Ovary (tissue), 9 donors: ENCODE measurements around the gene LRCH2. TPM values are rescaled to one million over a fixed set of nuclear protein-coding genes. Genes with fewer than 3 reads are reported as not detected.
A peak's percentile ranks its signal among the peaks of the same experiment; 100 is the strongest.
"Not testable (repeated sequence)": the region's sequence is repeated elsewhere in the genome, so short reads cannot be mapped to it uniquely, and the experiment has no call there.

Experiments used
- DNase-seq, 5 donors: peaks; one replicate each; pipeline ENCODE4 v3.0.0-alpha.2; 2019 to 2020
- H3K27ac ChIP-seq, 2 donors: fragments of 200-600 bp; one replicate each; pipeline versions ENCODE4 v1.5.1 to v1.8.0; 2019 to 2022
- H3K27me3 ChIP-seq: fragments of 200-600 bp; one replicate; pipeline ENCODE4 v1.8.0; 2022
- H3K36me3 ChIP-seq: fragments of 200-600 bp; sonication (generic); one replicate; pipeline ENCODE4 v1.5.1; 2019
- H3K4me1 ChIP-seq: one replicate; pipeline ENCODE4 v1.8.1; 2013; ENCODE audit warnings: mild to moderate bottlenecking, moderate library complexity; ENCODE audit not compliant: insufficient read depth
- H3K4me3 ChIP-seq: fragments of 200-600 bp; sonication (generic); one replicate; pipeline ENCODE4 v1.5.1; 2017
- H3K9me3 ChIP-seq, 2 donors: fragments of 200-600 bp in 1 of 2; sonication (generic) in 1 of 2; one replicate each; pipeline versions ENCODE4 v1.5.1 to v1.8.1; 2013 to 2019; ENCODE audit warnings: mild to moderate bottlenecking in 1 of 2, moderate library complexity in 1 of 2
- EP300 ChIP-seq: sonication (generic); formaldehyde crosslinking; IDR thresholded peaks from one replicate; pipeline ENCODE4 v1.6.1; 2017; ENCODE audit warnings: antibody characterized with exemption
- POLR2A ChIP-seq: fragments of 450-650 bp; IDR thresholded peaks from one replicate; pipeline ENCODE4 v1.6.1; 2017; ENCODE audit warnings: antibody characterized with exemption, mild to moderate bottlenecking, moderate library complexity
- WGBS, 3 donors: extraction: QIAGEN DNeasy Blood & Tissue Kit in 1 of 3; methylation state at CpG; one replicate each; pipeline versions ENCODE4 v1.1.5 to v1.1.7; 2013 to 2017; 5-methylcytosine and 5-hydroxymethylcytosine counted together
- intact Hi-C, 4 donors: fragments of 100-400 bp; cut with DNase I; formaldehyde crosslinking; loops; one replicate each; pipeline versions ENCODE4 v1.11.0 to v1.15.1; 2022 to 2023
- polyA plus RNA-seq, 2 donors: library from polyadenylated mRNA; stranded (reverse); fragments of 200-250 nt in 1 of 2; fragments of 350-450 nt in 1 of 2; fragmentation: Illumina TruSeq in 1 of 2; extraction: RNeasy Lipid Tissue Mini Kit (QIAGEN cat#74804) in 1 of 2; gene quantifications; one replicate each; pipeline ENCODE4 v1.2.3, GENCODE V29; 2013 to 2014
- total RNA-seq, 7 donors: library from RNA; depleted of rRNA in 2 of 7; stranded (reverse); fragments of >200 nt in 2 of 7; fragmentation: NEBNext Ultra II Directional in 3 of 7; extraction: Animal tissue kit (Norgen Biotek cat#: 25700) in 3 of 7; gene quantifications; one replicate each; pipeline versions ENCODE4 v1.1.0 to v1.2.4, GENCODE V29; 2016 to 2023
- TF ChIP-seq, protein P1 (sequence below), 3 donors: fragments of 450-650 bp in 2 of 3; fragments of 200-600 bp in 1 of 3; IDR thresholded peaks; one replicate each; pipeline versions ENCODE4 v1.5.1 to v1.8.0; 2016 to 2022; ENCODE audit warnings: antibody characterized with exemption in 3 of 3, mild to moderate bottlenecking in 1 of 3
- donor health status: DM: no; HTN: no; CAD: no; lungs with moderate emphysema.
- donor health status: DM: no; HTN: no; CAD: no.
- donor health status: Bipolar disorder and iron deficiency.
- donor health status: DM: yes; HTN: yes; CAD: no.
- donor health status: DM: no; HTN: no; CAD: no.
- donor health status: DM: yes; HTN: yes; CAD: no.

Gene LRCH2
- total and polyA plus RNA-seq, 9 donors = 5.2 to 13.3 (median 8.8) TPM

DNA sequence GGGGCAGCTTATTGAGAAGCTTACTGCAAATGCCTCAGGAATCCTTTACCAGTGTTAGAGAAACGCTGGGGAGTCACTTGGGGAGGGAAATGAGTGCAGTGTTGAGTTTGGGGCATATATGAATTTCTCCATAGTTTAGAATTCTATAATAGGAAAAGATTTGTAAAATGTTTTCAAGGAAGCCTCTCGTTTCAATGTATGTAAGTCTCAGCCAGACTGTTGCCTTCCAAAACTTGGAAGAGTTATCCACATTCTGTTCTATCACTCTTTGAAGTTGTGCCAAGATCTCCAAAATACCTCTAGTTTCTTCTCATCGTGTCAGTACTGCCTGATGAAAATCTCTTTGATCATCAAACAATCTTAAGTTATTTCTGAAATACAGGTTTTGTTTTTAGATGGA lies 565 bp upstream of the LRCH2 start:
- Histone ChIP-seq H3K36me3 (no peaks in the 10 kb centered on the region), H3K9me3 (no peaks in the 10 kb centered on the region), H3K4me3 (peak overlapping the region; percentile 49), H3K27me3 (no peaks in the 10 kb centered on the region), H3K4me1 (no peaks in the 10 kb centered on the region), H3K27ac (no peak overlapping the region)
- intact Hi-C loops = no loop called here
- WGBS, 3 donors = 15 to 17% (median 17%) methylated on average over 3 of the region's 3 CpGs
- TF ChIP-seq POLR2A (no peak), EP300 (no peak)
- TF ChIP-seq, protein P1, sequence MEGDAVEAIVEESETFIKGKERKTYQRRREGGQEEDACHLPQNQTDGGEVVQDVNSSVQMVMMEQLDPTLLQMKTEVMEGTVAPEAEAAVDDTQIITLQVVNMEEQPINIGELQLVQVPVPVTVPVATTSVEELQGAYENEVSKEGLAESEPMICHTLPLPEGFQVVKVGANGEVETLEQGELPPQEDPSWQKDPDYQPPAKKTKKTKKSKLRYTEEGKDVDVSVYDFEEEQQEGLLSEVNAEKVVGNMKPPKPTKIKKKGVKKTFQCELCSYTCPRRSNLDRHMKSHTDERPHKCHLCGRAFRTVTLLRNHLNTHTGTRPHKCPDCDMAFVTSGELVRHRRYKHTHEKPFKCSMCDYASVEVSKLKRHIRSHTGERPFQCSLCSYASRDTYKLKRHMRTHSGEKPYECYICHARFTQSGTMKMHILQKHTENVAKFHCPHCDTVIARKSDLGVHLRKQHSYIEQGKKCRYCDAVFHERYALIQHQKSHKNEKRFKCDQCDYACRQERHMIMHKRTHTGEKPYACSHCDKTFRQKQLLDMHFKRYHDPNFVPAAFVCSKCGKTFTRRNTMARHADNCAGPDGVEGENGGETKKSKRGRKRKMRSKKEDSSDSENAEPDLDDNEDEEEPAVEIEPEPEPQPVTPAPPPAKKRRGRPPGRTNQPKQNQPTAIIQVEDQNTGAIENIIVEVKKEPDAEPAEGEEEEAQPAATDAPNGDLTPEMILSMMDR (IDR thresholded peaks at IDR 0.05) = no peak
- DNase-seq = no peak

DNA sequence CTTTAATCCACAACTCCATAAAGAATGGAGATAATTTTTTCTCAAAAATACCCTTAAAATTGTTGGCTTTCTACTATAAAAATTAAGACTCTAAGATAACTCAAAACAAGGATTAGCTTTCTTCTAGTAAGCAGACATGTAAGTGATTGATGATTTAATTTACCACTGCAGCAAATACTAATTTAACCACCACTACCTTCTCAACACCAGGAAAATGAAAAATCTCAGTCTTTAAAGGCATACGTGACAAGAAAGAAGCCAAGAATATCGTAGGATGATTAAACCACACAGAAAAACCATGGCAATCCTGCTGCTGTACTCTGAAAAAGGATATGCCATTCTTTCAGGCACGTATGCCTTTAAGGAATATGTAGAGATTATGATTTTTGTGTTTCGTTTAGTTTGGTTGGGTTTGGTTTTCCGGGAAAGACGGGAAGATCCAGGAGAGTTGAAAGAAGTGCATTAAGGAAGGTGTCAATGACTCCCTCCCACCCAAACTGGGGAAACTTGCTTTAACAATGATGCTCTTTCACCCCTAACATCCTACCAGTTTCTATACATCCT lies 881 bp downstream of the LRCH2 start:
- intact Hi-C loops = no loop called here
- Histone ChIP-seq H3K4me3 (peak overlapping the region; percentile 49), H3K36me3 (no peaks in the 10 kb centered on the region), H3K9me3 (no peaks in the 10 kb centered on the region), H3K27ac (peak overlapping the region; percentile 61 to 62), H3K27me3 (no peaks in the 10 kb centered on the region), H3K4me1 (no peaks in the 10 kb centered on the region)
- WGBS, 3 donors = 19 to 26% (median 21%) methylated on average over 6 of the region's 6 CpGs
- no peak for DNase-seq
- TF ChIP-seq, protein P1 (IDR thresholded peaks at IDR 0.05) = no peak
- no peak for TF ChIP-seq EP300
- TF ChIP-seq POLR2A = no peak

DNA sequence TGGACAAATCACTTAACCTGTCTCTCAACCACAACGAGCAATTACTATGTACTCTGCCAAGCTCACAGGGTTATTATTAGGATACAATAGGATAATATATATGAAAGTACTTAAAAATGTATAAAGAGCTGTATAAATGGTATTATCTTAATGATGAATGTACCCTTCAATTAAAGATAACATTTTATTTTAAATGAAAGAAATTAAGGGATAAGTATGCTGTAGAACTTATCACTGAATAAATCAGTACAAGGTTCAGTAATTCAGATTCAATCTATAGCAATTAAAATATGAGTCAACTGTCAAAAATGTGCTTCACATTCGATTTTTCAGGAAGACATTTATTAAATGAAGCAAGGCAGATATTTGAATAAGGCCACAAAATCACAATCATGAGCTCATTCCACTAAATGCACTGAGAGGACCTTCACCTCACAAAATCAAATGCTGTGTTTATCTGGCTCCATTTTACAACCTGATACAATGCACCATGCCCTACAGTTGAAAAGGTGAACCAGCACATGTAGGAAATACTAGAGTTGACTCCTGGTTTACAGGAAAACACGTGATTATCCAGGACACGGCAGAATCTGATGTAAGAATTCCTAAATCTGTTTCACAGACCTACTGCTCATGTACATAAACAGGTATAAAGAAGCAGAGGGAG lies 4.4 kb downstream of the LRCH2 start:
- TF ChIP-seq POLR2A (no peak), EP300 (no peak)
- TF ChIP-seq, protein P1 (IDR thresholded peaks at IDR 0.05) = no peak
- no peaks in the 10 kb centered on the region for H3K36me3 ChIP-seq
- no peaks in the 10 kb centered on the region for H3K9me3 ChIP-seq
- no peak for DNase-seq
- H3K27ac ChIP-seq = no peak overlapping the region
- no peaks in the 10 kb centered on the region for H3K27me3 ChIP-seq
- 28 to 36% (median 31%) methylated on average over 4 of the region's 4 CpGs for WGBS, 3 donors
- no peak overlapping the region for H3K4me3 ChIP-seq
- H3K4me1 ChIP-seq = no peaks in the 10 kb centered on the region
- intact Hi-C loops = no loop called here

DNA sequence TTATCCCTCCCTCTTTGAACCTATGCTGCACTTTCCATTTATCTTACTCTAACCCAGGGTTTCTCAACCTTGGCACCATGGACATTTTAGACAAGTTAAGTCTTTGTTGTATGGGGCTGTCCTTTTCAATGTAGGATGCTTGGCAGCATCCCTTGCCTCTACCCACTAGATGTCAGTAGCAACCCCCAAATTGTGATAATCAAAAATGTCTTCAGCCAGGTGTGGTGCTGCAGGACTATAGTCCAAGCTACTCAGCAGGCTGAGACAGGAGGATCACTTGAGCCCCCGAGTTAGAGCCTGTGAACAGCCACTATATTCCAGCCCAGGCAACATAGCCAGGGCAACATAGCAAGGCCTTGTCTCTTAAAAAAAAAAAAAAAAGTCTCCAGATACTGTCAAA lies 7.0 kb downstream of the LRCH2 start:
- DNase-seq = no peak
- H3K27ac ChIP-seq = no peak overlapping the region
- no peaks in the 10 kb centered on the region for H3K27me3 ChIP-seq
- TF ChIP-seq, protein P1 (IDR thresholded peaks at IDR 0.05) = no peak
- TF ChIP-seq EP300 = no peak
- TF ChIP-seq POLR2A = no peak
- intact Hi-C loops = no loop called here
- no peaks in the 10 kb centered on the region for H3K4me1 ChIP-seq
- H3K4me3 ChIP-seq = no peak overlapping the region
- 13 to 18% (median 15%) methylated on average over 1 of the region's 1 CpG for WGBS, 3 donors
- H3K9me3 ChIP-seq = no peaks in the 10 kb centered on the region
- no peaks in the 10 kb centered on the region for H3K36me3 ChIP-seq

DNA sequence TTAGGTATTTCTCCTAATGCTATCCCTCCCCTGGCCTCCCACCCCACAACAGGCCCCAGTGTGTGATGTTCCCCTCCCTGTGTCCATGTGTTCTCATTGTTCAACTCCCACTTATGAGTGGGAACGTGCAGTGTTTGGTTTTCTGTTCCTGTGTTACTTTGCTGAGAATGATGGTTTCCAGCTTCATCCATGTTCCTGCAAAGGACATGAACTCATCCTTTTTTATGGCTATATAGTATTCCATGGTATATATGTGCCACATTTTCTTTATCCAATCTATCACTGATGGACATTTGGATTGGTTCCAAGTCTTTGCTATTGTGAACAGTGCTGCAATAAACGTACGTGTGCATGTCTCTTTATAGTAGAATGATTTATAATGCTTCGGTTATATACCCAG lies 16.6 kb downstream of the LRCH2 start:
- 84 to 86% (median 86%) methylated on average over 4 of the region's 4 CpGs for WGBS, 3 donors
- H3K4me1 ChIP-seq, DNase-seq, H3K27ac ChIP-seq, intact Hi-C loops, H3K27me3 ChIP-seq, H3K4me3 ChIP-seq, H3K9me3 ChIP-seq, H3K36me3 ChIP-seq: not testable (repeated sequence)
